GM23248 (cell line): ENCODE measurements around the gene NHLH2. TPM values are rescaled to one million over a fixed set of nuclear protein-coding genes. Genes with fewer than 3 reads are reported as not detected.

Experiments
- DNase-seq: peaks from one replicate; pipeline ENCODE4 v3.0.0-alpha.2; 2015
- H2AFZ ChIP-seq: fragments of 200-600 bp; sonication (generic); 2 replicates; pipeline ENCODE4 v1.6.1; 2016; ENCODE audit warnings: antibody characterized with exemption
- H3F3A ChIP-seq: fragments of 200-600 bp; sonication (generic); 2 replicates; pipeline ENCODE4 v1.6.1; 2016; ENCODE audit warnings: mild to moderate bottlenecking, antibody characterized with exemption, mixed run types; ENCODE audit not compliant: insufficient read depth
- H3K27ac ChIP-seq: fragments of 200-600 bp; sonication (generic); 2 replicates; pipeline ENCODE4 v1.5.1; 2016; ENCODE audit warnings: mild to moderate bottlenecking
- H3K27me3 ChIP-seq: fragments of 200-600 bp; sonication (generic); replicated peaks from 2 replicates; pipeline ENCODE4 v1.6.1; 2016; ENCODE audit warnings: mild to moderate bottlenecking; ENCODE audit not compliant: insufficient read depth
- H3K36me3 ChIP-seq: fragments of 200-600 bp; sonication (generic); 2 replicates; pipeline ENCODE4 v1.6.1; 2016; ENCODE audit warnings: low read depth, mild to moderate bottlenecking
- H3K4me1 ChIP-seq: fragments of 200-600 bp; sonication (generic); 2 replicates; pipeline ENCODE4 v1.6.1; 2016; ENCODE audit warnings: mild to moderate bottlenecking; ENCODE audit not compliant: insufficient read depth
- H3K4me2 ChIP-seq: fragments of 200-600 bp; sonication (generic); one replicate; pipeline ENCODE4 v1.6.1; 2016; ENCODE audit warnings: mild to moderate bottlenecking; ENCODE audit not compliant: unreplicated experiment
- H3K4me3 ChIP-seq: fragments of 200-600 bp; sonication (generic); 2 replicates; pipeline ENCODE4 v1.5.1; 2016; ENCODE audit warnings: mild to moderate bottlenecking
- H3K79me2 ChIP-seq: fragments of 200-600 bp; sonication (generic); 2 replicates; pipeline ENCODE4 v1.6.1; 2016; ENCODE audit warnings: mild to moderate bottlenecking; ENCODE audit not compliant: insufficient read depth
- H3K9ac ChIP-seq: fragments of 200-600 bp; sonication (generic); 2 replicates; pipeline ENCODE4 v1.6.1; 2016; ENCODE audit warnings: mild to moderate bottlenecking
- H3K9me2 ChIP-seq: fragments of 200-600 bp; sonication (generic); 2 replicates; pipeline ENCODE4 v1.6.1; 2016; ENCODE audit warnings: mixed run types, mild to moderate bottlenecking, moderate library complexity; ENCODE audit not compliant: insufficient read depth
- H3K9me3 ChIP-seq: fragments of 200-600 bp; sonication (generic); one replicate; pipeline ENCODE4 v1.6.1; 2017; ENCODE audit warnings: low read depth
- H4K20me1 ChIP-seq: fragments of 200-600 bp; sonication (generic); 2 replicates; pipeline ENCODE4 v1.6.0; 2016; ENCODE audit not compliant: insufficient read depth
- EZH2 ChIP-seq: fragments of 200-600 bp; sonication (generic); IDR thresholded peaks from 2 replicates; pipeline ENCODE4 v1.6.1; 2018; ENCODE audit warnings: antibody characterized with exemption, mild to moderate bottlenecking; ENCODE audit not compliant: insufficient read depth, poor library complexity, severe bottlenecking
- EZH2phosphoT487 ChIP-seq: fragments of 200-600 bp; sonication (generic); IDR thresholded peaks from 2 replicates; pipeline ENCODE4 v1.6.1; 2018; ENCODE audit warnings: antibody characterized with exemption, moderate library complexity, mild to moderate bottlenecking, low read depth; ENCODE audit not compliant: insufficient read depth
- WGBS, 2 experiments: methylation state at CpG; one replicate each; pipeline ENCODE4 v1.1.6; 2015 to 2017; ENCODE audit warnings: low lambda C conversion rate in 2 of 2, low coverage in 1 of 2; ENCODE audit errors: missing lambda C conversion rate in 2 of 2; 5-methylcytosine and 5-hydroxymethylcytosine counted together
- in situ Hi-C: fragments of 300-500 bp; cut with MboI; formaldehyde crosslinking; loops from 2 replicates; pipeline ENCODE4 v1.15.0; 2020
- polyA plus RNA-seq: library from polyadenylated mRNA; unstranded; fragments of >200 nt; fragmentation: Nextera tagmentation; extraction: Ambion mirVana; gene quantifications from 2 replicates; pipeline ENCODE4 v1.2.1, GENCODE V29; 2016
- total RNA-seq: library from RNA; depleted of rRNA; stranded (reverse); fragments of >200 nt; shearing (Covaris generic); gene quantifications from 2 replicates; pipeline ENCODE4 v1.2.3, GENCODE V29; 2014

NHLH2 gene
- total and polyA plus RNA-seq, 2 experiments from 2014 or later, result 0.08 TPM; not detected in 1

DNA sequence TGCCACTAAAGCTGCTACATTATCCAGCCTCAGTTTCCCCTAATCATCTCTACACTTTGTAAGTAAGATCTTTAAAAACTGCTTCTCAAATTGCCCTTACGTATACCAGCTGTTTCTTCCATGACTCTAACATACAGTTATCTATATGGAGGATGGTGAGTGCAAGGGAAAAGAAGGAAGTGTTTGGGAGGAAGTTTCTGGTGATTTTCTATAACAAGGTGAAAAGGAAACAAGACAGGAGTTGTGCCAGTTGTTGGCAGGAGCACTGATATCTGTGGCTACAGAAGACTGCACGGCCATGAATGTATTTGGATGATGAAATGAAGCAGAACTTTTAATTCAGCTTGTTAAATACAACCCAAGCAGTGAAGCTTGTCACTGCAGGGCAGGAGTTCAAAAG, 32.3 kb upstream of the NHLH2 start:
- in situ Hi-C loops, result no loop called here
- H3K9ac ChIP-seq, result no peak overlapping the region
- DNase-seq, result no peak
- no peaks in the 10 kb centered on the region for H3K4me1 ChIP-seq
- H3K27me3 ChIP-seq, result no peaks in the 10 kb centered on the region; the same call in 1 of the 2 replicates
- no peak overlapping the region for H3K4me2 ChIP-seq
- no peaks in the 10 kb centered on the region for H3K9me3 ChIP-seq
- H4K20me1 ChIP-seq, result no peaks in the 10 kb centered on the region
- H3F3A ChIP-seq, result no peaks in the 10 kb centered on the region
- H3K9me2 ChIP-seq, result no peaks in the 10 kb centered on the region
- H3K27ac ChIP-seq, result no peak overlapping the region
- H3K4me3 ChIP-seq, result no peak overlapping the region
- H3K36me3 ChIP-seq, result no peaks in the 10 kb centered on the region
- no peaks in the 10 kb centered on the region for H3K79me2 ChIP-seq
- 39 to 41% methylated on average over 2 of the region's 2 CpGs for WGBS, 2 experiments
- no peak overlapping the region for H2AFZ ChIP-seq
- TF ChIP-seq EZH2phosphoT487 (no peak), EZH2 (no peak)

DNA sequence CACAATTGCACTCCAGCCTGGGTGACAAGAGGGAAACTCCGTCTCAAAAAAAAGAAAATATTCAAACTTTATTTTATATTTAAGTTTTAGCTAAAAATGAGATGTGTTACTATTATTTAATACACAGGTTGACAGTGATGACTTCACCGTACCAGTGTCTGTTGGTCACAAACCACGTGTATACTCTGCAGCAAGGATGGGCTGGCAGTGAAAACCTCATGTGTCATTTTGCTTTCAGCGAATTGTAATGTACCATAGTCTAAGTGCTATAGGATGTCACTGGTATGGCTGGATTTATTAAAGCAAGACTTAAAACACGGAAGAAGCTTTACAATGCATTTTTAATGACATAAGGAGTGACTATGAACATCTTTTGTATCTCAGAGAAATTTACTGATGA, 28.1 kb upstream of the NHLH2 start:
- no peaks in the 10 kb centered on the region for H3K4me1 ChIP-seq
- H3K9me2 ChIP-seq, result no peaks in the 10 kb centered on the region
- no peaks in the 10 kb centered on the region; the same call in 1 of the 2 replicates for H3K27me3 ChIP-seq
- H3F3A ChIP-seq, result no peaks in the 10 kb centered on the region
- H3K4me2 ChIP-seq, result no peak overlapping the region
- H3K9ac ChIP-seq, result no peak overlapping the region
- no peak overlapping the region for H3K27ac ChIP-seq
- H2AFZ ChIP-seq, result no peak overlapping the region
- no peaks in the 10 kb centered on the region for H3K36me3 ChIP-seq
- no peaks in the 10 kb centered on the region for H4K20me1 ChIP-seq
- no peak overlapping the region for H3K4me3 ChIP-seq
- H3K9me3 ChIP-seq, result no peaks in the 10 kb centered on the region
- in situ Hi-C loops, result no loop called here
- DNase-seq, result no peak
- no peaks in the 10 kb centered on the region for H3K79me2 ChIP-seq
- TF ChIP-seq EZH2phosphoT487, result no peak
- no peak for TF ChIP-seq EZH2
- 54 to 56% methylated on average over 5 of the region's 5 CpGs for WGBS, 2 experiments

GRCh38 chr1:115867216-115867615, 26.3 kb upstream of the NHLH2 start:
- no peak overlapping the region for H3K4me2 ChIP-seq
- in situ Hi-C loops, result no loop called here
- DNase-seq, result peak; percentile 20
- H4K20me1 ChIP-seq, result no peaks in the 10 kb centered on the region
- no peak overlapping the region for H3K27ac ChIP-seq
- H3K4me3 ChIP-seq, result no peak overlapping the region
- no peaks in the 10 kb centered on the region for H3K36me3 ChIP-seq
- no peaks in the 10 kb centered on the region for H3K9me2 ChIP-seq
- 61 to 62% methylated on average over 1 of the region's 1 CpG for WGBS, 2 experiments
- H3K9ac ChIP-seq, result no peak overlapping the region
- no peak for TF ChIP-seq EZH2
- no peak for TF ChIP-seq EZH2phosphoT487
- no peaks in the 10 kb centered on the region for H3F3A ChIP-seq
- no peaks in the 10 kb centered on the region for H3K79me2 ChIP-seq
- no peak overlapping the region for H2AFZ ChIP-seq
- H3K27me3 ChIP-seq, result no peaks in the 10 kb centered on the region; the same call in 1 of the 2 replicates
- H3K4me1 ChIP-seq, result no peaks in the 10 kb centered on the region
- H3K9me3 ChIP-seq, result no peaks in the 10 kb centered on the region

GRCh38 chr1:115865704-115866380, 24.9 kb upstream of the NHLH2 start:
- Histone ChIP-seq H3K27ac (no peak overlapping the region), H3K79me2 (no peaks in the 10 kb centered on the region), H3K9me3 (no peaks in the 10 kb centered on the region), H3K36me3 (no peaks in the 10 kb centered on the region), H3K4me3 (no peak overlapping the region), H4K20me1 (no peaks in the 10 kb centered on the region), H3K9me2 (no peaks in the 10 kb centered on the region), H3K27me3 (no peaks in the 10 kb centered on the region; the same call in none of the 2 replicates), H3K4me2 (no peak overlapping the region), H2AFZ (no peak overlapping the region), H3K9ac (no peak overlapping the region), H3F3A (no peaks in the 10 kb centered on the region), H3K4me1 (no peaks in the 10 kb centered on the region)
- 24 to 26% methylated on average over 4 of the region's 4 CpGs for WGBS, 2 experiments
- TF ChIP-seq EZH2, result no peak
- no peak for TF ChIP-seq EZH2phosphoT487
- DNase-seq, result peak; percentile 12
- in situ Hi-C loops, result no loop called here
